CD4-positive, alpha-beta memory T cell (primary cell): Measurements from ENCODE around the gene SYCP2L. TPM values are rescaled to one million over a fixed set of nuclear protein-coding genes. Genes with fewer than 3 reads are reported as not detected.

Experiments used
- CTCF ChIA-PET: fragments of 350-600 bp; sonication (Branson Sonifier 250); formaldehyde crosslinking; loops from one replicate; lab custom pipeline; 2021; ENCODE audit warnings: inconsistent platforms; ENCODE audit not compliant: partially characterized antibody; lab: Charles Lee
- POLR2A ChIA-PET: fragments of 350-600 bp; sonication (Branson Sonifier 250); formaldehyde crosslinking; loops from one replicate; lab custom pipeline; 2021; ENCODE audit not compliant: partially characterized antibody; lab: Charles Lee
- DNase-seq, 5 donors: peaks; one replicate each; pipeline versions ENCODE4 v3.0.0 to v3.0.0-alpha.2; 2020 to 2022; ENCODE audit warnings: mixed read lengths in 1 of 5
- H3K27ac ChIP-seq: one replicate; pipeline ENCODE4 v1.7.0; 2013; ENCODE audit warnings: low read depth, low read length
- H3K27me3 ChIP-seq: 2 replicates; pipeline ENCODE4 v1.7.0; 2013; ENCODE audit warnings: mild to moderate bottlenecking, low read length, moderate library complexity; ENCODE audit not compliant: insufficient read depth
- H3K36me3 ChIP-seq: 2 replicates; pipeline ENCODE4 v1.7.0; 2013; ENCODE audit warnings: mild to moderate bottlenecking, low read length, moderate library complexity; ENCODE audit not compliant: insufficient read depth
- H3K4me1 ChIP-seq: 2 replicates; pipeline ENCODE4 v1.7.0; 2013; ENCODE audit warnings: mild to moderate bottlenecking, low read length, moderate library complexity; ENCODE audit not compliant: insufficient read depth
- H3K4me3 ChIP-seq, 2 donors: one replicate each; pipeline ENCODE4 v1.7.0; 2013; ENCODE audit warnings: low read length in 2 of 2, mild to moderate bottlenecking in 1 of 2
- H3K9me3 ChIP-seq, 2 donors: one replicate each; pipeline ENCODE4 v1.7.0; 2013; ENCODE audit warnings: low read length in 2 of 2, control low read depth in 1 of 2; ENCODE audit not compliant: control insufficient read depth in 1 of 2
- H3K27ac Mint-ChIP-seq, 7 donors: one replicate each; pipeline ENCODE4 v1.8.0; 2020 to 2021; ENCODE audit warnings: mixed read lengths in 7 of 7, mild to moderate bottlenecking in 6 of 7, inconsistent platforms in 3 of 7, moderate library complexity in 3 of 7
- H3K27me3 Mint-ChIP-seq, 2 donors: one replicate each; pipeline ENCODE4 v1.8.0; 2020 to 2021; ENCODE audit warnings: mixed read lengths in 2 of 2
- H3K36me3 Mint-ChIP-seq, 2 donors: one replicate each; pipeline ENCODE4 v1.8.0; 2020 to 2021; ENCODE audit warnings: mixed read lengths in 2 of 2, inconsistent platforms in 1 of 2, mild to moderate bottlenecking in 1 of 2
- H3K4me1 Mint-ChIP-seq, 4 donors: one replicate each; pipeline ENCODE4 v1.8.0; 2020 to 2021; ENCODE audit warnings: mixed read lengths in 4 of 4, mild to moderate bottlenecking in 1 of 4
- H3K4me3 Mint-ChIP-seq, 8 donors: one replicate each; pipeline ENCODE4 v1.8.0; 2020 to 2021; ENCODE audit warnings: mixed read lengths in 8 of 8, mild to moderate bottlenecking in 7 of 8, moderate library complexity in 6 of 8, inconsistent platforms in 3 of 8
- H3K9me3 Mint-ChIP-seq, 8 donors: one replicate each; pipeline ENCODE4 v1.8.0; 2020 to 2021; ENCODE audit warnings: mixed read lengths in 8 of 8, mild to moderate bottlenecking in 5 of 8, inconsistent platforms in 3 of 8, moderate library complexity in 1 of 8
- intact Hi-C: fragments of 100-400 bp; cut with micrococcal nuclease; formaldehyde crosslinking; loops from one replicate; pipeline ENCODE4 v1.15.1; 2023
- polyA plus RNA-seq, 2 donors: library from polyadenylated mRNA; unstranded; fragments of 300-500 nt; fragmentation: Illumina TruSeq; gene quantifications; one replicate each; pipeline ENCODE4 v1.2.3, GENCODE V29; 2021
- total RNA-seq, 2 experiments: library from RNA; stranded (reverse); gene quantifications; one replicate each; pipeline ENCODE4 v1.2.3, GENCODE V29; 2021

The SYCP2L gene
- total RNA-seq (not detected), polyA plus RNA-seq (not detected)

DNA sequence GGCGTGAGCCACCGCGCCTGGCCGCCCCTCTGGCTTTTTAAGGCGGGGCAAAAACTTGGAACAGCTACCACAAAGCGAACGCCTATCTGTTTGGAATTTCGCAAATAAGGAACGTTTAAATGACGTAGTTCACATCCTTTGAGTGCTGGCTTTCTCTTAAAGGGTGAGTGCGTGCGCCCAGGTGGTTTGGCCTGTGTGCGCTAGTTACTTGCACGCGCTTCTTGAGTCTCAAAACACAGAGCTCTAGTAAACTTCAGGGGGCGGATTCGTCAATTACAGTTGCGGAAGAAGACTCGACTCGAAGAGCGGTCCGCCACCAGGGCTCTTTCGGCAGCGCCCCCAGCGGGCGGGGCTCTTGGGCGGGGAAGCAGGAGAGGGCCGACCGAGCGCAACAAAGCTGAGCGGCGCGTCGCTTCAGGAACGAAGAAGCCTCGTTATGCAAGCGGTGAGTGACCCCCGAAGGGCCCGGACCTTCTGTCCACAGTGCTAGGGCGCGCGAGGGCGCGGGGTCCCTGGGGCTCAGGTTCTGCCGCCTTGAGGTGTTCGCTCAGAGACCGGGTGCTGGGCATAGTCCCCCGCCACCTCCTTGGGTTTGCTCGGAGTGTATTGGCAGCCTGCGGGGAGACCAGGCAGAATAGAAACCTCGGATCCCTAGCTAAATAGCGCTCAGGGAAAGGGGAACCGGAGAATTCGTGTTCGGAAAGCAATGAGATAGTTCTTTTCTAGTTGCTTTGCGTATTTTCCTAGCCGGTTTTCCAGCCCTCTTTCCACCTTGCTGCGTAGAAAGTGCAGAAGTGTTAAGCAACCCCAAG is at the start of gene SYCP2L:
SYCP2L (plus strand) TSS at position 362 of the 812 bp plus-strand sequence; CDS start at position 437, 75 bp downstream.
- no peak within 1 kb of the TSS for H3K27ac ChIP-seq
- Mint-ChIP-seq H3K9me3 (peaks cover 0 to 32% (median 4%) of the 10 kb centered on the region in 8 donors), H3K4me3 (peak within 1 kb of the TSS in 7 of 8 donors; percentile 15 to 83 (median 59)), H3K27ac (no peak within 1 kb of the TSS), H3K4me1 (peaks cover 4 to 27% (median 12%) of the 10 kb centered on the region in 4 donors), H3K27me3 (peaks cover 50 to 52% of the 10 kb centered on the region in 2 donors), H3K36me3 (no peaks in the 10 kb centered on the region)
- intact Hi-C loops = no loop called here
- H3K27me3 ChIP-seq = peaks cover 9% of the 10 kb centered on the region
- H3K36me3 ChIP-seq = no peaks in the 10 kb centered on the region
- ChIA-PET POLR2A (no interaction called here), CTCF (interaction anchor here (0.6 to 1.2 kb wide), 2 partner anchors 9 to 86 kb away, joined by 3 read pairs; no protein-coding TSS in a partner anchor)
- no peak within 1 kb of the TSS for H3K4me3 ChIP-seq
- peak in 1 of 5 donors; percentile 10 for DNase-seq
- H3K9me3 ChIP-seq = no peaks in the 10 kb centered on the region
- peaks cover 4% of the 10 kb centered on the region for H3K4me1 ChIP-seq

DNA sequence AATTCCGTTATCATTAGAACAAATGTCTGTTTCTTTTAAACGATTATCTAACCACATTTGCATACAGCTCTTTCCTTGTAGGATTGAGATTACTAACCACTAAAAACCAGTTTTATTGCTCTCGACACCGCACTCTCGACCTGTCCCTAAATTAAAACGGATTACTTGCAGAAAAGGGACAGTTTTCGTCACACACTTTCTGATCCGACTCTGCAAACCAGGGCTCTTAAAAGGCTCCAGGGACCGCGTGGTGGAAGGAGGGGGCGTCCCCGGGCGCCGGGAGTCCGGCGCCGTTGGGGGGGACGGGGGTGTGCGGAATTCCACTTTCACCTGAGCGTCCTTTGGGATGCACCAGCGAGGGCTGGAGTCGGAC is 49.2 kb upstream of the SYCP2L start:
- H3K4me1 ChIP-seq = peaks cover 25% of the 10 kb centered on the region
- peak overlapping the region; percentile 22 for H3K27ac ChIP-seq
- H3K36me3 ChIP-seq = no peaks in the 10 kb centered on the region
- Mint-ChIP-seq H3K9me3 (peaks cover 0 to 17% (median 3%) of the 10 kb centered on the region in 8 donors), H3K36me3 (no peaks in the 10 kb centered on the region), H3K27me3 (peaks cover 37 to 51% of the 10 kb centered on the region in 2 donors), H3K27ac (peak overlapping the region in 5 of 7 donors; percentile 63 to 90 (median 85)), H3K4me3 (peak overlapping the region; percentile 71 to 92 (median 80)), H3K4me1 (peaks cover 7 to 26% (median 20%) of the 10 kb centered on the region in 4 donors)
- peak; percentile 38 to 50 (median 41) for DNase-seq
- H3K27me3 ChIP-seq = peaks cover 41% of the 10 kb centered on the region
- H3K4me3 ChIP-seq = peak overlapping the region in 1 of 2 donors; percentile 44
- no peaks in the 10 kb centered on the region for H3K9me3 ChIP-seq
- POLR2A ChIA-PET = interaction anchor here (0.8 to 0.9 kb wide), 2 partner anchors 115 to 143 kb away, joined by 4 read pairs; partner anchors contain the start of genes C6orf52, PAK1IP1 and TMEM14C
- CTCF ChIA-PET = no interaction called here
- intact Hi-C loops = loop anchor here (5.0 kb wide), 3 partner anchors 255 to 1175 kb away; partner anchors contain the start of genes HIVEP1, SMIM13 and TMEM170B

DNA sequence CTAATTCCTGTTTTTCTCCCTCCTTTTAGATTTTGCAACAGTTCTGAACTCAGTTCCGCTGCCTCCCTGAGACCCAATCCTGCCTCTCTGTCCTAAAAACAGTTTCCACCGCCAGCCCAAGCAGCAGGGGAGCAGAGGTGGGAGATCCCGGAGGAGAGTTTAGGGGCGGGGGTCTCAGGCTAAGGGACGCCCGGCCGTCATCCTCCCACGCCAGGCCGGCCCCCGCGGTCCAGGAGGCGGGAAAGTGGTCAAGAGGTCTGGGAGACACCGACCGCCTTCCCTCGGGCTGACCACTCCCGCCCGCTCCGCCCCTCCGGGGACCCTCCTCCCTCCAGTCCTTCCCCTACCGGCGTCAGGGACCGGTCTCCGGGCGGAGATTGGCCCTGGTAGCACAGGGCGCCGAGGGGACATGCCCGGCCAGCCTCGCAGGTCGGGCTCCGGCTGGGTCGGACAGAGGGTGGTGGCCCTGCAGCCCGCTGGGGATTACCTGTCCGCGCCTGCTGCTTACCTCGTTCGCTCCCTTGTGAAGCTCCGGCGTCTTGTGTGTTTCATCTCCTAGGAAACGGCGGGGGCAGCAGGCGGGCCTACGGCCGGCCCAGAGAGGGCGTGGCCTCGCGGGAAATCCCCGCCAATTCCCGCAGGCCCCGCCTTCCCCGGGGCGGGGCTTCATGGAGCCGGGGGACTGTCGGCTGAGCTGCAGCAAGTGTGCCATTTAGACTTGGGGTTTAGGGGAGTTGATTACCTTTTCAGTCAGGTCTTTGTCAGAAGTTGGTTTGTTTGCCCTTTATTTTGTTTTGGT is 48.7 kb upstream of the SYCP2L start, which contains the start of gene MAK:
MAK (minus strand) TSS at position 545 of the 799 bp plus-strand sequence. CDS start 7,891 bp downstream, outside the sequence.
- Mint-ChIP-seq H3K27ac (peak within 1 kb of the TSS; percentile 36 to 90 (median 82)), H3K4me1 (peaks cover 7 to 26% (median 20%) of the 10 kb centered on the region in 4 donors), H3K36me3 (no peaks in the 10 kb centered on the region), H3K27me3 (peaks cover 37 to 51% of the 10 kb centered on the region in 2 donors), H3K9me3 (peaks cover 0 to 17% (median 3%) of the 10 kb centered on the region in 8 donors), H3K4me3 (peak within 1 kb of the TSS; percentile 79 to 92 (median 84))
- H3K4me3 ChIP-seq = peak within 1 kb of the TSS; percentile 5 to 44
- H3K27ac ChIP-seq = peak within 1 kb of the TSS; percentile 22
- H3K36me3 ChIP-seq = no peaks in the 10 kb centered on the region
- DNase-seq = peak; percentile 89 to 91 (median 90)
- ChIA-PET POLR2A (interaction anchor here (0.8 to 1.2 kb wide), 2 partner anchors 116 to 144 kb away, joined by 4 read pairs; partner anchors contain the start of genes C6orf52, PAK1IP1 and TMEM14C), CTCF (no interaction called here)
- intact Hi-C loops = loop anchor here (1.0 to 5.0 kb wide), 5 partner anchors 91 to 1174 kb away; partner anchors contain the start of genes C6orf52, HIVEP1, PAK1IP1 and SMIM13
- no peaks in the 10 kb centered on the region for H3K9me3 ChIP-seq
- peaks cover 25% of the 10 kb centered on the region for H3K4me1 ChIP-seq
- H3K27me3 ChIP-seq = peaks cover 41% of the 10 kb centered on the region

DNA sequence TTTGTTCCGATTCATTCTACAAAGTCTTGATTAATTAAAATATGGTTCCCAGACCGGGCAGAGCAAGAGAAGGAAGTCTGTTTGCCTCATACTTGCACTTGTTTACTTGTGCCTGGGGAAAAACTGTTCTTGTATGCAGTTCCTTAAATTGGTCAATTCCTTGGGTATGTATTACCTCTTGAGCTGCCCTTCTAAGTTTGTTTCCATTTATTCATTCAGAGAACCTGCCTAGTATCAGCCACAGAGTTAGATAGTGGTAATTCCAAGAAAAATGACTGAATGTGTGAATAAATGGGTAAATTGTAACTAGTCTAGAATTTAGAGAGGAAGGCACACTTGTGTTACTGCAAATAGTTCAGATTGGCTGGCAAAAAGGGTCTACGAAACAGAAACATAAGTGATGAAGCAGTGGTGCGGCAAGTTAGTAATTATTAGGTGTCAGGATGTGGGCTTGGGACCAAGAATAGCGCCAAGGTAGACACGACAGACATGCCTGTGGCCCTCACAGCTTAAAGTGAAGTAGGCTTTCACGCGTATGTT is 48.0 kb upstream of the SYCP2L start:
- DNase-seq = no peak
- Histone ChIP-seq H3K27me3 (peaks cover 41% of the 10 kb centered on the region), H3K4me1 (peaks cover 25% of the 10 kb centered on the region), H3K27ac (no peak overlapping the region), H3K36me3 (no peaks in the 10 kb centered on the region), H3K9me3 (no peaks in the 10 kb centered on the region), H3K4me3 (peak overlapping the region; percentile 5 to 44)
- ChIA-PET CTCF (no interaction called here), POLR2A (interaction anchor here (1.2 kb wide), 1 partner anchor 144 kb away, joined by 4 read pairs; the partner anchor contains the start of genes C6orf52 and PAK1IP1)
- peaks cover 0 to 17% (median 5%) of the 10 kb centered on the region in 8 donors for H3K9me3 Mint-ChIP-seq
- peaks cover 39 to 56% of the 10 kb centered on the region in 2 donors for H3K27me3 Mint-ChIP-seq
- intact Hi-C loops = loop anchor here (1.0 to 5.0 kb wide), 5 partner anchors 92 to 1173 kb away; partner anchors contain the start of genes C6orf52, HIVEP1, PAK1IP1 and SMIM13
- peak overlapping the region; percentile 79 to 92 (median 84) for H3K4me3 Mint-ChIP-seq
- no peaks in the 10 kb centered on the region for H3K36me3 Mint-ChIP-seq
- H3K4me1 Mint-ChIP-seq = peaks cover 7 to 26% (median 20%) of the 10 kb centered on the region in 4 donors
- H3K27ac Mint-ChIP-seq = peak overlapping the region; percentile 23 to 90 (median 74)

DNA sequence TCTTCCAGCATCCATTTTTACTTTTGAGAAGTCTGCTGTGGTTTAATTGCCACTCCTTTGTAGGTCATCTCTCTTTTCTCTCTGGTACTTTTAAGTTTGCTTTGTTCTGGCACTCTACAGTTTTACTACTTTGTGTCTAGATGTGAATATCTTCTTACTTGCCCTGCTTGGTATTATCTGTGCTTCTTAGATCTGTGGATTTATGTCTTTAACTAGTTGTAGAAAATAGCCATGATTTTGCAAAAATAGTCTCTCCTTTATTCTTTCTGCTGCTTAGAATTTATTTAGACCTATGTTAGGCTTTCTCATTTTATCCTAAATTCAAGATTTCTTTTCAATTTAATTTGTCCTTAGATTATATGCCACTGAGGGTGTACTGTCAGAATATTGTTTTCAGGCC is 43.3 kb upstream of the SYCP2L start:
- Histone ChIP-seq H3K36me3 (no peaks in the 10 kb centered on the region), H3K4me1 (peaks cover 7% of the 10 kb centered on the region), H3K27ac (no peak overlapping the region), H3K4me3 (no peak overlapping the region), H3K27me3 (peaks cover 11% of the 10 kb centered on the region), H3K9me3 (no peaks in the 10 kb centered on the region)
- ChIA-PET POLR2A (no interaction called here), CTCF (no interaction called here)
- intact Hi-C loops = no loop called here
- Mint-ChIP-seq H3K27ac (no peak overlapping the region), H3K4me3 (no peak overlapping the region), H3K9me3 (peaks cover 0 to 5% (median 0%) of the 10 kb centered on the region in 8 donors), H3K4me1 (peaks cover 5 to 8% (median 7%) of the 10 kb centered on the region in 4 donors), H3K36me3 (no peaks in the 10 kb centered on the region), H3K27me3 (peaks cover 24 to 27% of the 10 kb centered on the region in 2 donors)
- DNase-seq = no peak

DNA sequence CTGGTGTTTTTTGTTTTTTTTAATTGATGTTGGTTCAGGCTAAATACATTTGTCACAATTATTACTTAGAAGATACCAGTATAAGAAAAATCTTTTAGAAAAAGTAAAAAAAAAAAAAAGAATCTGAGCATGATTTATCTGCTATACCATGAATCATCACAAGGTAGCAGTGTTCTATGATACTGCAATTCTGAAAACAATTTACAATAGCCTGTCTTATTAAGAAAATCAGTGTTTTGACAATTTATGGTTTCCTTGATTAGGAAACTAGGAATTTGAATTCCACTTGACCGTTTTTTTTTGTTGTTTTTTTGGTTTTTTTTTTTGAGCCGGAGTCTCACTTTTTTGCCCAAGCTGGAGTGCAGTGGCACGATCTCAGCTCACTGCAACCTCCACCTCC is 39.2 kb upstream of the SYCP2L start:
- CTCF ChIA-PET = no interaction called here
- Mint-ChIP-seq H3K27me3 (peaks cover 6 to 15% of the 10 kb centered on the region in 2 donors), H3K4me1 (no peaks in the 10 kb centered on the region), H3K36me3 (peaks cover 0 to 4% of the 10 kb centered on the region in 2 donors), H3K9me3 (peaks cover 0 to 5% (median 0%) of the 10 kb centered on the region in 8 donors), H3K27ac (no peak overlapping the region), H3K4me3 (no peak overlapping the region)
- Histone ChIP-seq H3K9me3 (no peaks in the 10 kb centered on the region), H3K27ac (no peak overlapping the region), H3K4me1 (no peaks in the 10 kb centered on the region), H3K36me3 (no peaks in the 10 kb centered on the region), H3K27me3 (no peaks in the 10 kb centered on the region), H3K4me3 (no peak overlapping the region)
- no peak for DNase-seq
- intact Hi-C loops = no loop called here
- POLR2A ChIA-PET = no interaction called here
